H1 (cell line): ENCODE results near the gene SAMD4A. TPM values are rescaled to one million over a fixed set of nuclear protein-coding genes. Genes with fewer than 3 reads are reported as not detected.

ENCODE experiments used
- BCL11A ChIP-seq, 2 experiments: IDR thresholded peaks; one replicate each; pipeline ENCODE4 v1.6.1; 2011; ENCODE audit warnings: low read depth in 2 of 2, low read length in 2 of 2, mild to moderate bottlenecking in 2 of 2
- CTCF ChIP-seq, 3 experiments: IDR thresholded peaks; 1 replicate in 2 of 3; 2 replicates in 1 of 3; pipeline versions ENCODE4 v1.5.1 to v1.6.1; 2011; ENCODE audit warnings: low read length in 3 of 3, mild to moderate bottlenecking in 3 of 3, inconsistent platforms in 2 of 3, low read depth in 1 of 3, moderate library complexity in 1 of 3; ENCODE audit not compliant: insufficient read depth in 1 of 3; ENCODE audit errors: control extremely low read depth in 1 of 3
- KDM1A ChIP-seq: fragments of 200-600, 300-600 bp; sonication (generic); IDR thresholded peaks from 2 replicates; pipeline ENCODE4 v1.7.1; 2016; ENCODE audit warnings: mild to moderate bottlenecking, low read length, borderline replicate concordance
- KDM5A ChIP-seq: fragments of 200-600 bp; IDR thresholded peaks from 2 replicates; pipeline ENCODE4 v1.7.1; 2012; ENCODE audit warnings: mild to moderate bottlenecking, low read length, inconsistent platforms, mixed read lengths
- PHF8 ChIP-seq: fragments of 200-600 bp; sonication (generic); conservative IDR thresholded peaks from 2 replicates; pipeline ENCODE4 v1.7.1; 2012; ENCODE audit warnings: low read depth, mild to moderate bottlenecking, inconsistent platforms, low read length, moderate library complexity
- RNF2 ChIP-seq: fragments of 200-900, 300-1000 bp; sonication (generic); IDR thresholded peaks from 2 replicates; pipeline ENCODE4 v1.7.1; 2016; ENCODE audit warnings: borderline replicate concordance, low read depth, mild to moderate bottlenecking, antibody characterized with exemption, low read length; ENCODE audit not compliant: poor library complexity, severe bottlenecking; ENCODE audit errors: missing control alignments
- SP1 ChIP-seq: IDR thresholded peaks from 2 replicates; pipeline ENCODE4 v1.6.1; 2011; ENCODE audit warnings: low read depth, low read length
- TBP ChIP-seq: IDR thresholded peaks from 2 replicates; pipeline ENCODE4 v1.6.1; 2011; ENCODE audit warnings: low read depth, low read length, improper control_type of control experiment
- TEAD4 ChIP-seq: IDR thresholded peaks from 2 replicates; pipeline ENCODE4 v1.6.1; 2012; ENCODE audit warnings: low read depth, low read length, inconsistent platforms, mixed read lengths
- ZNF274 ChIP-seq: IDR thresholded peaks from 2 replicates; pipeline ENCODE4 v1.7.0; 2012; ENCODE audit warnings: low read length, borderline replicate concordance; ENCODE audit errors: extremely low read depth
- polyA plus RNA-seq, 7 experiments: library from polyadenylated mRNA; depleted of rRNA in 3 of 7; stranded (reverse) in 5 of 7; unstranded in 2 of 7; fragments of >200 nt in 5 of 7; fragments of 200-250 nt in 2 of 7; gene quantifications; 1 replicate in 5 of 7; 2 replicates in 1 of 7; 4 replicates in 1 of 7; pipeline versions ENCODE4 v1.2.1 to v1.2.3, GENCODE V29; 2011 to 2013; ENCODE audit warnings: missing spikeins in 2 of 7, mixed read lengths in 2 of 7
- total RNA-seq: library from RNA; stranded (reverse); fragmentation: NEBNext Ultra II Directional; extraction: Animal tissue kit (Norgen Biotek cat#: 25700); gene quantifications from 2 replicates; pipeline ENCODE4 v1.2.1, GENCODE V29; 2021

Gene SAMD4A
- total and polyA plus RNA-seq, 2 of the 8 experiments (the other 6 are each of a cell fraction or from before 2014, with no cell fraction given) = 2.4 to 12.3 TPM

- TF ChIP-seq PHF8 (no peak), ZNF274 (no peak), TEAD4 (no peak), RNF2 (no peak), BCL11A (IDR thresholded peaks at IDR 0.05; ENCODE audit: low read depth in 2 of 2, low read length in 2 of 2) (no peak), KDM1A (no peak), CTCF (IDR thresholded peaks at IDR 0.05; ENCODE audit: control extremely low read depth in 1 of 3, insufficient read depth in 1 of 3, low read depth in 1 of 3, low read length in 3 of 3) (no peak), KDM5A (no peak), SP1 (no peak), TBP (no peak)
Measured at GRCh38 chr14:54756656-54757392, 189.9 kb downstream of the SAMD4A start (continued).
